WTC11 (cell line): ENCODE measurements around the gene AKAP13. TPM values are rescaled to one million over a fixed set of nuclear protein-coding genes. Genes with fewer than 3 reads are reported as not detected.

ENCODE experiments used
- ATAC-seq: fragments of 200-7000 bp; cut with Tn5 transposase; 2 replicates; pipeline ENCODE4 v1.10.0; 2021; ENCODE audit warnings: mild to moderate bottlenecking, moderate library complexity
- CTCF ChIA-PET: fragments of 300-600 bp; sonication (Branson Sonifier 250); formaldehyde crosslinking; loops from one replicate; lab custom pipeline; 2021; ENCODE audit warnings: antibody characterized with exemption; lab: Charles Lee
- POLR2A ChIA-PET: fragments of 350-600 bp; sonication (Branson Sonifier 250); formaldehyde crosslinking; loops from one replicate; lab custom pipeline; 2021; ENCODE audit warnings: antibody characterized with exemption; lab: Charles Lee
- DNase-seq: peaks from one replicate; pipeline ENCODE4 v3.0.0; 2021; ENCODE audit warnings: low spot score
- H3K27ac Mint-ChIP-seq: 2 replicates; pipeline ENCODE4 v1.8.0; 2021; ENCODE audit warnings: mixed read lengths
- H3K27me3 Mint-ChIP-seq: 2 replicates; pipeline ENCODE4 v1.8.0; 2021; ENCODE audit warnings: low read depth, mild to moderate bottlenecking, moderate library complexity, mixed read lengths
- H3K36me3 Mint-ChIP-seq: 2 replicates; pipeline ENCODE4 v1.8.0; 2021; ENCODE audit warnings: mixed read lengths
- H3K4me1 Mint-ChIP-seq: 2 replicates; pipeline ENCODE4 v1.8.0; 2022; ENCODE audit warnings: mixed read lengths
- H3K4me3 Mint-ChIP-seq: 2 replicates; pipeline ENCODE4 v1.8.0; 2021; ENCODE audit warnings: mild to moderate bottlenecking, moderate library complexity, mixed read lengths
- H3K9me3 Mint-ChIP-seq: 2 replicates; pipeline ENCODE4 v1.8.0; 2021; ENCODE audit warnings: mixed read lengths
- CBFB ChIP-seq: sonication (generic); formaldehyde crosslinking; IDR thresholded peaks from 2 replicates; pipeline ENCODE4 v1.8.1; 2022; ENCODE audit warnings: mild to moderate bottlenecking, low read depth, missing genetic modification reagents
- CREM ChIP-seq: sonication (generic); formaldehyde crosslinking; IDR thresholded peaks from 2 replicates; pipeline ENCODE4 v1.8.1; 2022; ENCODE audit warnings: mild to moderate bottlenecking, missing genetic modification reagents, moderate library complexity
- ERG ChIP-seq: fragments of 250-450 bp; sonication (Bioruptor Pico); IDR thresholded peaks from 2 replicates; pipeline ENCODE4 v1.8.0; 2021; ENCODE audit warnings: mild to moderate bottlenecking
- FOXJ3 ChIP-seq: sonication (generic); formaldehyde crosslinking; IDR thresholded peaks from 2 replicates; pipeline ENCODE4 v1.9.0; 2021; ENCODE audit warnings: missing genetic modification reagents, mild to moderate bottlenecking, borderline replicate concordance
- GRHL2 ChIP-seq: fragments of 250-450 bp; sonication (Bioruptor Pico); IDR thresholded peaks from 2 replicates; pipeline ENCODE4 v1.8.0; 2022; ENCODE audit warnings: mild to moderate bottlenecking, moderate library complexity; ENCODE audit not compliant: insufficient replicate concordance, severe bottlenecking
- GTF2I ChIP-seq: fragments of 250-450 bp; sonication (Bioruptor Pico); conservative IDR thresholded peaks from 2 replicates; pipeline ENCODE4 v1.4.0; 2021; ENCODE audit warnings: mild to moderate bottlenecking
- IRF2 ChIP-seq: sonication (generic); formaldehyde crosslinking; IDR thresholded peaks from 2 replicates; pipeline ENCODE4 v1.8.0; 2022; ENCODE audit warnings: low read depth, missing genetic modification reagents, borderline replicate concordance
- KAT7 ChIP-seq: sonication (generic); formaldehyde crosslinking; IDR thresholded peaks from 2 replicates; pipeline ENCODE4 v1.8.1; 2023; ENCODE audit warnings: missing genetic modification reagents, mild to moderate bottlenecking, borderline replicate concordance
- MLX ChIP-seq: sonication (generic); formaldehyde crosslinking; IDR thresholded peaks from 2 replicates; pipeline ENCODE4 v1.8.1; 2023; ENCODE audit warnings: mild to moderate bottlenecking, missing genetic modification reagents, moderate library complexity
- MYBL2 ChIP-seq: sonication (generic); formaldehyde crosslinking; IDR thresholded peaks from 2 replicates; pipeline ENCODE4 v1.8.1; 2023; ENCODE audit warnings: mild to moderate bottlenecking, moderate library complexity, missing genetic modification reagents
- OVOL2 ChIP-seq: fragments of 250-450 bp; sonication (Bioruptor Pico); IDR thresholded peaks from 2 replicates; pipeline ENCODE4 v1.9.0; 2021; ENCODE audit warnings: mild to moderate bottlenecking, borderline replicate concordance
- SMAD3 ChIP-seq: sonication (generic); formaldehyde crosslinking; IDR thresholded peaks from 2 replicates; pipeline ENCODE4 v1.8.0; 2022; ENCODE audit warnings: missing genetic modification reagents, mild to moderate bottlenecking, borderline replicate concordance
- SMAD4 ChIP-seq: sonication (generic); formaldehyde crosslinking; IDR thresholded peaks from 2 replicates; pipeline ENCODE4 v1.8.0; 2022; ENCODE audit warnings: mild to moderate bottlenecking, missing genetic modification reagents
- SP1 ChIP-seq: sonication (generic); formaldehyde crosslinking; conservative IDR thresholded peaks from 2 replicates; pipeline ENCODE4 v1.8.1; 2022; ENCODE audit warnings: missing genetic modification reagents
- TEAD1 ChIP-seq: sonication (generic); formaldehyde crosslinking; IDR thresholded peaks from 2 replicates; pipeline ENCODE4 v1.8.0; 2022; ENCODE audit warnings: mild to moderate bottlenecking, missing genetic modification reagents
- TEAD4 ChIP-seq: sonication (generic); formaldehyde crosslinking; IDR thresholded peaks from 2 replicates; pipeline ENCODE4 v1.8.0; 2022; ENCODE audit warnings: mild to moderate bottlenecking, missing genetic modification reagents
- USF1 ChIP-seq: sonication (generic); formaldehyde crosslinking; IDR thresholded peaks from 2 replicates; pipeline ENCODE4 v1.8.0; 2022; ENCODE audit warnings: mild to moderate bottlenecking, missing genetic modification reagents
- ZNF138 ChIP-seq: sonication (generic); formaldehyde crosslinking; conservative IDR thresholded peaks from 2 replicates; pipeline ENCODE4 v1.8.1; 2022; ENCODE audit warnings: mild to moderate bottlenecking, moderate library complexity, missing genetic modification reagents
- ZNF396 ChIP-seq: fragments of 250-450 bp; sonication (Bioruptor Pico); IDR thresholded peaks from 2 replicates; pipeline ENCODE4 v1.8.0; 2021; ENCODE audit warnings: mild to moderate bottlenecking, moderate library complexity, borderline replicate concordance
- ZNF512 ChIP-seq: sonication (generic); formaldehyde crosslinking; IDR thresholded peaks from 2 replicates; pipeline ENCODE4 v1.8.1; 2022; ENCODE audit warnings: missing genetic modification reagents, borderline replicate concordance
- ZSCAN18 ChIP-seq: fragments of 250-450 bp; sonication (Bioruptor Pico); IDR thresholded peaks from 2 replicates; pipeline ENCODE4 v2.1.2; 2022; ENCODE audit warnings: mild to moderate bottlenecking, moderate library complexity
- total RNA-seq: library from RNA; stranded (reverse); gene quantifications from 3 replicates; pipeline ENCODE4 v1.2.3, GENCODE V29; 2021

AKAP13 gene
- total RNA-seq, 1 experiment from 2014 or later: 50.3 TPM

GRCh38 chr15:85757073-85757938 lies 376.9 kb downstream of the AKAP13 start (continued):
- TF ChIP-seq SMAD4: no peak
- no peak for TF ChIP-seq IRF2 (CRISPR knock-in tag)
- TF ChIP-seq SMAD3 (CRISPR knock-in tag): no peak
- TF ChIP-seq MYBL2 (CRISPR knock-in tag): no peak
- no peak for TF ChIP-seq OVOL2

GRCh38 chr15:85757939-85758654 lies 377.7 kb downstream of the AKAP13 start:
- H3K9me3 Mint-ChIP-seq: no peaks in the 10 kb centered on the region
- no peak overlapping the region for H3K4me3 Mint-ChIP-seq
- no peak for ATAC-seq
- POLR2A ChIA-PET: no interaction called here
- peaks cover 23% of the 10 kb centered on the region for H3K36me3 Mint-ChIP-seq
- H3K27ac Mint-ChIP-seq: no peak overlapping the region
- no peaks in the 10 kb centered on the region for H3K27me3 Mint-ChIP-seq
- TF ChIP-seq ZNF512 (no peak), CREM (no peak), FOXJ3 (CRISPR knock-in tag) (no peak), GTF2I (no peak), SP1 (CRISPR knock-in tag) (no peak), TEAD4 (CRISPR knock-in tag) (no peak), MLX (no peak), TEAD1 (CRISPR knock-in tag) (no peak)
- TF ChIP-seq, all 79 proteins: peak for 0
- no peak for DNase-seq
- H3K4me1 Mint-ChIP-seq: peaks cover 22% of the 10 kb centered on the region
- CTCF ChIA-PET: no interaction called here

- ChIA-PET POLR2A (no interaction called here), CTCF (no interaction called here)
- ATAC-seq (no peak), DNase-seq (no peak)
- Mint-ChIP-seq H3K27me3 (no peaks in the 10 kb centered on the region), H3K4me3 (no peak overlapping the region), H3K27ac (no peak overlapping the region), H3K9me3 (no peaks in the 10 kb centered on the region), H3K4me1 (peaks cover 24% of the 10 kb centered on the region), H3K36me3 (peaks cover 23% of the 10 kb centered on the region)
- TF ChIP-seq ERG (CRISPR knock-in tag) (no peak), USF1 (CRISPR knock-in tag) (no peak), GRHL2 (CRISPR knock-in tag) (no peak), KAT7 (CRISPR knock-in tag) (no peak), ZNF138 (no peak), CBFB (no peak), ZSCAN18 (CRISPR knock-in tag) (no peak), ZNF396 (CRISPR knock-in tag) (no peak), TEAD1 (CRISPR knock-in tag) (no peak)
Measured at GRCh38 chr15:85758655-85758978, 378.2 kb downstream of the AKAP13 start.
